ENCODE measurements around the gene ASRGL1.

DNA sequence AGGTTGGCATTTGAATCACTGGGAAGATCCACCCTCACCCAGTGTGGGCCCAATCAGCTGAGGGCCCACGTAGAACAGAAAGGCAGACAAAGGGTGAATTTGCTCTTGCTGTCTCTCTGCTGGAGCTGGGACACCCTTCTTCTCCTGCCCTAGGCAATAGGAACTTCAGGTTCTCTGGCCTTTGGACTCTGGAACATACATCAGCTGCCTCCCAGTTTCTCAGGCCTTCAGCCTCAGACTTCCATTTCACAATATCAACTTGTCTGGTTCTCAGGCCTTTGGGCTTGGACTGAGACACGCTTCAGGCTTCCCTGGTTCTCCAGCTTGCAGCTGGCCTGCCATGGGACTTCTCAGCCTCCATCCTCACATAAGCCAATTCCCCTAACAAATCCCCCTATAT lies 14.7 kb upstream of the ASRGL1 start:
- TF ChIP-seq, protein P1, sequence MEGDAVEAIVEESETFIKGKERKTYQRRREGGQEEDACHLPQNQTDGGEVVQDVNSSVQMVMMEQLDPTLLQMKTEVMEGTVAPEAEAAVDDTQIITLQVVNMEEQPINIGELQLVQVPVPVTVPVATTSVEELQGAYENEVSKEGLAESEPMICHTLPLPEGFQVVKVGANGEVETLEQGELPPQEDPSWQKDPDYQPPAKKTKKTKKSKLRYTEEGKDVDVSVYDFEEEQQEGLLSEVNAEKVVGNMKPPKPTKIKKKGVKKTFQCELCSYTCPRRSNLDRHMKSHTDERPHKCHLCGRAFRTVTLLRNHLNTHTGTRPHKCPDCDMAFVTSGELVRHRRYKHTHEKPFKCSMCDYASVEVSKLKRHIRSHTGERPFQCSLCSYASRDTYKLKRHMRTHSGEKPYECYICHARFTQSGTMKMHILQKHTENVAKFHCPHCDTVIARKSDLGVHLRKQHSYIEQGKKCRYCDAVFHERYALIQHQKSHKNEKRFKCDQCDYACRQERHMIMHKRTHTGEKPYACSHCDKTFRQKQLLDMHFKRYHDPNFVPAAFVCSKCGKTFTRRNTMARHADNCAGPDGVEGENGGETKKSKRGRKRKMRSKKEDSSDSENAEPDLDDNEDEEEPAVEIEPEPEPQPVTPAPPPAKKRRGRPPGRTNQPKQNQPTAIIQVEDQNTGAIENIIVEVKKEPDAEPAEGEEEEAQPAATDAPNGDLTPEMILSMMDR (IDR thresholded peaks at IDR 0.05; ENCODE audit: poor library complexity), result no peak
- TF ChIP-seq EZH2phosphoT487 (IDR thresholded peaks at IDR 0.05; ENCODE audit: low read depth, severe bottlenecking, unreplicated experiment), result no peak
- TF ChIP-seq EZH2 (IDR thresholded peaks at IDR 0.05; ENCODE audit: borderline replicate concordance), result no peak
